HepG2 (cell line): ENCODE measurements around the gene ABTB2. TPM values are rescaled to one million over a fixed set of nuclear protein-coding genes. Genes with fewer than 3 reads are reported as not detected.
"Not testable (repeated sequence)": the region's sequence is repeated elsewhere in the genome, so short reads cannot be mapped to it uniquely, and the experiment has no call there.

ENCODE experiments used
- FOXA1 ChIP-seq, 2 experiments: fragments of 450-650 bp in 1 of 2; sonication (generic) in 1 of 2; formaldehyde crosslinking in 1 of 2; IDR thresholded peaks; 2 replicates each; pipeline versions ENCODE4 v1.4.0 to v1.6.1; 2016 to 2020; ENCODE audit warnings: missing genetic modification reagents in 1 of 2
- FOXK2 ChIP-seq: fragments of 450-650 bp; IDR thresholded peaks from 2 replicates; pipeline ENCODE4 v1.6.1; 2016
- FOXP1 ChIP-seq, 2 experiments: fragments of 450-650 bp in 1 of 2; IDR thresholded peaks; 2 replicates each; pipeline ENCODE4 v1.6.1; 2017 to 2018; ENCODE audit warnings: antibody characterized with exemption in 1 of 2
- GATAD2A ChIP-seq: IDR thresholded peaks from 2 replicates; pipeline ENCODE4 v1.6.1; 2016
- KAT2B ChIP-seq: fragments of 150-350 bp; IDR thresholded peaks from 2 replicates; pipeline ENCODE4 v1.6.1; 2014; ENCODE audit warnings: low read depth, low read length, borderline replicate concordance
- SOX5 ChIP-seq: IDR thresholded peaks from 2 replicates; pipeline ENCODE4 v1.6.1; 2016; ENCODE audit warnings: borderline replicate concordance
- SOX6 ChIP-seq, 2 experiments: fragments of 450-650 bp in 1 of 2; sonication (generic) in 1 of 2; formaldehyde crosslinking in 1 of 2; IDR thresholded peaks; 2 replicates each; pipeline versions ENCODE4 v1.4.0 to v1.6.1; 2017 to 2020; ENCODE audit warnings: antibody characterized with exemption in 1 of 2, mild to moderate bottlenecking in 1 of 2, missing genetic modification reagents in 1 of 2
- TBX3 ChIP-seq: fragments of 450-650 bp; IDR thresholded peaks from 2 replicates; pipeline ENCODE4 v1.6.1; 2017; ENCODE audit warnings: antibody characterized with exemption, mild to moderate bottlenecking, inconsistent platforms, borderline replicate concordance
- ZNF24 ChIP-seq: fragments of 450-650 bp; IDR thresholded peaks from 2 replicates; pipeline ENCODE4 v1.6.1; 2017; ENCODE audit warnings: antibody characterized with exemption, mild to moderate bottlenecking
- ZNF362 ChIP-seq: sonication (generic); formaldehyde crosslinking; IDR thresholded peaks from 2 replicates; pipeline ENCODE4 v1.4.0; 2020; ENCODE audit warnings: missing genetic modification reagents, mild to moderate bottlenecking, borderline replicate concordance
- polyA plus RNA-seq, 8 experiments: library from polyadenylated mRNA; depleted of rRNA in 3 of 8; stranded (reverse) in 7 of 8; unstranded in 1 of 8; fragments of >200 nt; fragmentation: Illumina TruSeq in 4 of 8; extraction: Trizol in 4 of 8; gene quantifications; 2 replicates each; pipeline versions ENCODE4 v1.2.1 to v1.2.3, GENCODE V29; 2011 to 2016; ENCODE audit warnings: low read depth in 4 of 8, missing spikeins in 1 of 8, mixed read lengths in 1 of 8; ENCODE audit not compliant: insufficient read depth in 1 of 8
- total RNA-seq, 5 experiments: library from RNA; depleted of rRNA; stranded (reverse); fragments of >200 nt; fragmentation: Illumina TruSeq; extraction: Trizol; gene quantifications; 2 replicates each; pipeline ENCODE4 v1.2.3, GENCODE V29; 2016; ENCODE audit warnings: low read depth in 1 of 5
- TF ChIP-seq, protein P1 (sequence below): sonication (generic); formaldehyde crosslinking; conservative IDR thresholded peaks from 2 replicates; pipeline ENCODE4 v1.4.0; 2020; ENCODE audit warnings: mild to moderate bottlenecking, missing genetic modification reagents, moderate library complexity

The ABTB2 gene
- total and polyA plus RNA-seq, 2 of the 13 experiments (the other 11 are each of a cell fraction or from before 2014, with no cell fraction given) = 5.1 to 15.4 TPM

GRCh38 chr11:34218756-34219155 lies 139.1 kb downstream of the ABTB2 start (continued):
- TF ChIP-seq, protein P1, sequence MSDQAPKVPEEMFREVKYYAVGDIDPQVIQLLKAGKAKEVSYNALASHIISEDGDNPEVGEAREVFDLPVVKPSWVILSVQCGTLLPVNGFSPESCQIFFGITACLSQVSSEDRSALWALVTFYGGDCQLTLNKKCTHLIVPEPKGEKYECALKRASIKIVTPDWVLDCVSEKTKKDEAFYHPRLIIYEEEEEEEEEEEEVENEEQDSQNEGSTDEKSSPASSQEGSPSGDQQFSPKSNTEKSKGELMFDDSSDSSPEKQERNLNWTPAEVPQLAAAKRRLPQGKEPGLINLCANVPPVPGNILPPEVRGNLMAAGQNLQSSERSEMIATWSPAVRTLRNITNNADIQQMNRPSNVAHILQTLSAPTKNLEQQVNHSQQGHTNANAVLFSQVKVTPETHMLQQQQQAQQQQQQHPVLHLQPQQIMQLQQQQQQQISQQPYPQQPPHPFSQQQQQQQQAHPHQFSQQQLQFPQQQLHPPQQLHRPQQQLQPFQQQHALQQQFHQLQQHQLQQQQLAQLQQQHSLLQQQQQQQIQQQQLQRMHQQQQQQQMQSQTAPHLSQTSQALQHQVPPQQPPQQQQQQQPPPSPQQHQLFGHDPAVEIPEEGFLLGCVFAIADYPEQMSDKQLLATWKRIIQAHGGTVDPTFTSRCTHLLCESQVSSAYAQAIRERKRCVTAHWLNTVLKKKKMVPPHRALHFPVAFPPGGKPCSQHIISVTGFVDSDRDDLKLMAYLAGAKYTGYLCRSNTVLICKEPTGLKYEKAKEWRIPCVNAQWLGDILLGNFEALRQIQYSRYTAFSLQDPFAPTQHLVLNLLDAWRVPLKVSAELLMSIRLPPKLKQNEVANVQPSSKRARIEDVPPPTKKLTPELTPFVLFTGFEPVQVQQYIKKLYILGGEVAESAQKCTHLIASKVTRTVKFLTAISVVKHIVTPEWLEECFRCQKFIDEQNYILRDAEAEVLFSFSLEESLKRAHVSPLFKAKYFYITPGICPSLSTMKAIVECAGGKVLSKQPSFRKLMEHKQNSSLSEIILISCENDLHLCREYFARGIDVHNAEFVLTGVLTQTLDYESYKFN = 0 out of 2 replicates have a peak, but pooled peaks have one; percentile 28
- TF ChIP-seq ZNF24 (peak; percentile 81), KAT2B (0 out of 2 replicates have a peak, but pooled peaks have one; percentile 9), SOX6 (CRISPR knock-in tag; IDR thresholded peaks at IDR 0.05) (peak; percentile 76), FOXA1 (IDR thresholded peaks at IDR 0.05) (peak; percentile 82), SOX5 (CRISPR knock-in tag) (peak; percentile 80; the same call in 1 of the 2 replicates), FOXK2 (0 out of 2 replicates have a peak, but pooled peaks have one; percentile 34), ZNF362 (CRISPR knock-in tag) (peak; percentile 79; the same call in 1 of the 2 replicates), FOXP1 (CRISPR knock-in tag; IDR thresholded peaks at IDR 0.05) (0 out of 2 replicates have a peak, but pooled peaks have one; percentile 34), GATAD2A (CRISPR knock-in tag) (peak; percentile 40; the same call in 1 of the 2 replicates), TBX3 (peak; percentile 57; the same call in 1 of the 2 replicates)
- not testable (repeated sequence) for TF ChIP-seq SOX6 (IDR thresholded peaks at IDR 0.05); FOXA1 (CRISPR knock-in tag; IDR thresholded peaks at IDR 0.05); FOXP1 (IDR thresholded peaks at IDR 0.05)
